ENCODE data around the gene GPS1.

The GPS1 gene

GRCh38 chr17:82098169-82098938 is 46.7 kb downstream of the GPS1 start, which contains the start of gene FASN:
FASN (minus strand) TSS chr17:82098236; CDS start chr17:82096445, 1,791 bp downstream.
- in situ Hi-C loops (cut with MboI; ENCODE audit: low sequenced_read_pairs) = no loop called here

GRCh38 chr17:82098939-82099763 is 47.5 kb downstream of the GPS1 start:
- in situ Hi-C loops (cut with MboI; ENCODE audit: low sequenced_read_pairs) = no loop called here

GRCh38 chr17:82100502-82101298 is 49.0 kb downstream of the GPS1 start:
- in situ Hi-C loops (cut with MboI; ENCODE audit: low sequenced_read_pairs) = no loop called here

- in situ Hi-C loops (cut with MboI; ENCODE audit: low sequenced_read_pairs) = no loop called here
These were observed 49.6 kb downstream of the GPS1 start for GRCh38 chr17:82101301-82101715.

GRCh38 chr17:82101767-82102679 is 50.3 kb downstream of the GPS1 start:
- in situ Hi-C loops (cut with MboI; ENCODE audit: low sequenced_read_pairs) = no loop called here

- in situ Hi-C loops (cut with MboI; ENCODE audit: low sequenced_read_pairs) = no loop called here
These were observed 52.1 kb downstream of the GPS1 start for GRCh38 chr17:82103553-82104451.

- in situ Hi-C loops (cut with MboI; ENCODE audit: low sequenced_read_pairs) = no loop called here
These were observed 53.2 kb downstream of the GPS1 start for GRCh38 chr17:82104797-82105416.

GRCh38 chr17:82105417-82105881 is 53.8 kb downstream of the GPS1 start:
- in situ Hi-C loops (cut with MboI; ENCODE audit: low sequenced_read_pairs) = no loop called here

GRCh38 chr17:82105882-82106687 is 54.4 kb downstream of the GPS1 start:
- in situ Hi-C loops (cut with MboI; ENCODE audit: low sequenced_read_pairs) = no loop called here

- in situ Hi-C loops (cut with MboI; ENCODE audit: low sequenced_read_pairs) = no loop called here
These were observed 55.1 kb downstream of the GPS1 start for GRCh38 chr17:82106688-82107305.
